ENCODE data around the gene ZNF133.

ZNF133 gene

DNA sequence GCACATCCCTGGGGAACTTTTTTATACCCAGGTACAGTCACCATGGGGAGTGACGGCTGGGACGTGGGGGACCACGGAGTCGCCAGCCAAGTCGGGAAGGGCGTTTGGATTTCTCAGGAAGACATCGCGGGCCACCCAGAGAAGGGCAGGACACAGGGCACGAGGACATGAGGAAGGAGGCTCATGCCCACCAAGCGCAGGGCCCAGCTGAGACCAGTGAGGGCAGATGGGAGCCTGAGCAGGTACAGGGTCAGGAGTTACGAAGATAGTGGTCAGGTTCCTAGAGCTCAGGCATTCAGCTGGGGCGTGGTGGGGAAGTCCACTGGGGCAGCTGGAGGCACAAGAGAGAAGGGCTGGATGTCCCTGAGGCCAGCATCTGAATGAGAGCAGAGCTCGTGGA lies 74.6 kb downstream of the ZNF133 start:
- no peak for DNase-seq (ENCODE audit: low read depth)

DNA sequence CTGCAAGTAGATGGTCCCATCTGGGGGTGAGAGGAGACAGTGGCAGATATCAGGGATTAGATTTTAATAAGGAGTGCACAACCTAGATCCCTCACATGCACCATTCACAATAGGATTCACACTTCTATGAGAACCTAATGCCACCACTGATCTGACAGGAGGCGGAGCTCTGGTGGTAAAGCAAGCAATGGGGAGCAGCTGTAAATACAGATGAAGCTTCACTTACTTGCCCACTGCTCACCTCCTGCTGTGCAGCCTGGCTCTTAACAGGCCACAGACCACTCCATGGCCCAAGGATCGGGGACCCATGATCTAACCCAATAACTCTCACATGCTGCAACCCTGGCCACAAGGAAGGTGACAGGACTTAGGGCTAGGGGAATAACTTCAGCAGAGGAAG lies 75.4 kb downstream of the ZNF133 start:
- DNase-seq (ENCODE audit: low read depth), result no peak

DNA sequence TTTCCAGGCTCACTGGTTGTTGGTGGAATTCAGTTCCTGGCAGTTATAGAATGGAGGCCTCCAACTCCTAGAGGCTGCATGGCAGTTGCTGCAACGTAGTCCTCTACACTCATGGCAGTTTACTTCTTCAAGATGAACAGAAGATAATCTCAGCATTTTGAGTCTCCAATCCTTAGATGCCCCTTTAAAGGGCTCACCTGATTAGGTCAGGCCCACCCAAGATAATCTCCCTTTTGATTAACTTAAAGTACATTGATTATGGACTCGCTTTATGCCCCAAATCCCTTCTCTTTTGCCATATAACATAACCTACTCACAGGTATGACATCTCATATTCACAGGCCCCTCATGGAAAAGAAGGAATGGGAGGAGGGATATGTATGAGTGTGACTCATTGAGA lies 76.4 kb downstream of the ZNF133 start:
- DNase-seq (ENCODE audit: low read depth), result no peak

All from activated T-cell treated with anti-CD3 and anti-CD28 coated beads for 48 hours (primary cell).